Glutamatergic neuron (in vitro differentiated cells): ENCODE results near the gene SH3D21. TPM values are rescaled to one million over a fixed set of nuclear protein-coding genes. Genes with fewer than 3 reads are reported as not detected.

Source experiments
- DNase-seq: peaks from one replicate; pipeline ENCODE4 v3.0.0; 2022
- H3K27ac Mint-ChIP-seq: one replicate; pipeline ENCODE4 v1.8.0; 2020; ENCODE audit warnings: mild to moderate bottlenecking, mixed read lengths, inconsistent platforms; ENCODE audit not compliant: unreplicated experiment
- H3K27me3 Mint-ChIP-seq: one replicate; pipeline ENCODE4 v1.8.0; 2020; ENCODE audit warnings: mild to moderate bottlenecking, moderate library complexity, mixed read lengths, inconsistent platforms; ENCODE audit not compliant: unreplicated experiment
- H3K36me3 Mint-ChIP-seq: one replicate; pipeline ENCODE4 v1.8.0; 2020; ENCODE audit warnings: mild to moderate bottlenecking, mixed read lengths, inconsistent platforms; ENCODE audit not compliant: unreplicated experiment
- H3K4me1 Mint-ChIP-seq: one replicate; pipeline ENCODE4 v1.8.0; 2020; ENCODE audit warnings: mild to moderate bottlenecking, low read depth, mixed read lengths, inconsistent platforms; ENCODE audit not compliant: unreplicated experiment
- H3K4me3 Mint-ChIP-seq: one replicate; pipeline ENCODE4 v1.8.0; 2020; ENCODE audit warnings: mild to moderate bottlenecking, mixed read lengths, inconsistent platforms; ENCODE audit not compliant: unreplicated experiment
- H3K9me3 Mint-ChIP-seq: one replicate; pipeline ENCODE4 v1.8.0; 2020; ENCODE audit warnings: mild to moderate bottlenecking, moderate library complexity, mixed read lengths, inconsistent platforms; ENCODE audit not compliant: unreplicated experiment
- CTCF ChIP-seq: fragments of 200-600 bp; sonication (generic); IDR thresholded peaks from one replicate; pipeline ENCODE4 v1.5.0; 2021; ENCODE audit not compliant: partially characterized antibody, unreplicated experiment
- total RNA-seq: library from RNA; stranded (reverse); fragmentation: NEBNext Ultra II Directional; extraction: Animal tissue kit (Norgen Biotek cat#: 25700); gene quantifications from one replicate; pipeline ENCODE4 v1.2.1, GENCODE V29; 2021; ENCODE audit not compliant: unreplicated experiment

Gene SH3D21
- total RNA-seq, 1 donor from 2014 or later, result 11.8 TPM

GRCh38 chr1:36304970-36305914 lies 926 bp upstream of the SH3D21 start:
- Mint-ChIP-seq H3K9me3 (peaks cover 5% of the 10 kb centered on the region), H3K4me3 (peak overlapping the region; percentile 39), H3K4me1 (peaks cover 6% of the 10 kb centered on the region), H3K27ac (peak overlapping the region; percentile 62), H3K27me3 (peaks cover 2% of the 10 kb centered on the region), H3K36me3 (peaks cover 3% of the 10 kb centered on the region)
- DNase-seq, result no peak
- no peak for TF ChIP-seq CTCF

DNA sequence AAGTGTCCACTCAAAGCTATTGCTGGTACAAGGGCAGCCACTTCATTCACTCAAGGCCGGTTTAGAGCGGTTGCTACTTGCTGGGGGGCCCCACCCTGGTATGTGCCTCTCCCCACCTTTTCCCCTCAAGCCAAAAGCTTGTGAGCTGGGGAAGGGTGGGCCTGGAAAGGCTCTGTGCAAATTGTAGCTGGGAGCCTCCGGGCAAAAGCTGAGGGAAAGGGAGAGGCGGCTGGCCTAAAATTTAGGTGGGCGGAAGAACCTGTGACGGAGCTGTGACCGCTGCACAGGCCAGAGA lies 306 bp upstream of the SH3D21 start:
- TF ChIP-seq CTCF, result no peak
- Mint-ChIP-seq H3K36me3 (peaks cover 3% of the 10 kb centered on the region), H3K9me3 (peaks cover 5% of the 10 kb centered on the region), H3K27me3 (peaks cover 2% of the 10 kb centered on the region), H3K4me3 (peak overlapping the region; percentile 25), H3K4me1 (peaks cover 6% of the 10 kb centered on the region), H3K27ac (no peak overlapping the region)
- DNase-seq, result no peak

DNA sequence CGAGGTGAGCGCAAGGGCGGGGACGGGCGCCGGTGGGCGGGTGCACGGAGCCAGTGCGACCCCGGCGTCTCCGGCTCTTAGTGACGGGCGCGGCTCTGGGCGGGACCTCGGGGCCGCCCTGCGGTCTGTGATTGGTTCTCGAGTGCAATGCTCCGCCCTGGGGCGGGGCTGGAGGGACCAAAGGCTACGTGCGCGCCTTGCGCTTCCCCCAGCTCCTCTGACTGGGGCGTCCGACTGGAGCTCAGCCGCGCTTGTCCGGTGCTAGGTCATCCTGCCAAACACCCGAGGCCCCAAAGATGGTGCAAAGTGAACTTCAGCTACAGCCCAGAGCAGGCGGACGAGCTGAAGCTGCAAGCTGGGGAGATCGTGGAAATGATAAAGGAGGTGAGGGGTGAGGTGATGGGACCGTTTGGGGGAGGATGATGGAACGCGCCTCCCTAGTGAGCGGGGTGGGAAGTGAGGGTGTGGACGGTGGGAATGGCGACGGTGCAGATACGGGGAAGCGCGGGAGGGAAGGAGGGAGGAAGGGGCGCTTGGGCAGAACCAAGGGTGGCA lies 811 bp downstream of the SH3D21 start:
- peaks cover 2% of the 10 kb centered on the region for H3K4me1 Mint-ChIP-seq
- peaks cover 2% of the 10 kb centered on the region for H3K9me3 Mint-ChIP-seq
- TF ChIP-seq CTCF, result no peak
- peaks cover 2% of the 10 kb centered on the region for H3K27me3 Mint-ChIP-seq
- H3K36me3 Mint-ChIP-seq, result peaks cover 3% of the 10 kb centered on the region
- peak; percentile 95 for DNase-seq
- H3K4me3 Mint-ChIP-seq, result peak overlapping the region; percentile 98
- peak overlapping the region; percentile 76 for H3K27ac Mint-ChIP-seq

DNA sequence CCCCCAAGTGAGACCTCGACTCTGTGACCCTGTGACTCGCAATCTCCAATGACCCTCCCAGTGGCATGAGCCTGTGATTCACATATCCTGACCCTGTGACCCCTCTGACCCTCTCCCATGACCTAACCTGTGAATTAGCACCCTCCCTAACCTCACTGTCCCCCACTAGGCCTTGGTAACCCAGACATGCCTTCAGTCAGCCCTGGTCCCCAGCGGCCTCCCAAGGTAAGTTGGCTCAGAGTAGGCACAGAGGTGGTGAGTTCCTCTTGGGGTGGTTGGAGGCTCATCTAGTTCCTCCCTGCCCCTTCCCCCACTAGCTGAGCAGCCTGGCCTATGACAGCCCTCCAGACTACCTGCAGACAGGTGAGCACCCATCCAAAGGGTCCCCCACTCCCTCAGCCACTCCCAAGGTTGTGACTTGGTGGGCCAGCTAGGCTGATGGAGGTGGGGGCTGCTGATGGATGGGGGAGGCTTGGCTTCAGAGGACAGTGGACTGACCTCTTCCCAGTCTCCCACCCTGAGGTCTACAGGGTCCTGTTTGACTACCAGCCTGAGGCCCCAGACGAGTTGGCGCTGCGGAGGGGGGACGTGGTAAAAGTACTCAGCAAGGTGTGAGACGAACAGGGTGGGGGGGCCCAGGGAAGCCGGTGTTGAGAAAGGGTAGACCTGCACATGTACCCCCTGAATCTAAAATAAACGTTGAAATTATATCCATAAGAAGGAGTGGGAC lies 1.6 kb downstream of the SH3D21 start:
- Mint-ChIP-seq H3K9me3 (no peaks in the 10 kb centered on the region), H3K27me3 (peaks cover 2% of the 10 kb centered on the region), H3K4me3 (peak overlapping the region; percentile 98), H3K4me1 (no peaks in the 10 kb centered on the region), H3K27ac (no peak overlapping the region), H3K36me3 (peaks cover under 1% of the 10 kb centered on the region)
- TF ChIP-seq CTCF, result no peak
- DNase-seq, result no peak
